Stimulated activated naive B cell treated with anti-CD40 and anti-IgM and Interleukin-4, amounts not matched to agents 10 μg/mL and 1 μg/mL and 100 μg/mL, for 72 hours (primary cell): Measurements from ENCODE around the gene PHGDH.

Experiments used
- ATAC-seq, 2 donors: fragments of 150-1000 bp; cut with Tn5 transposase; replicated peaks; 2 replicates each; pipeline ENCODE4 v1.10.0; 2021; ENCODE audit warnings: moderate library complexity in 1 of 2
- DNase-seq: peaks from one replicate; pipeline ENCODE4 v3.0.0; 2021
- H3K27ac Mint-ChIP-seq: one replicate; pipeline ENCODE4 v1.8.0; 2022; ENCODE audit warnings: mild to moderate bottlenecking, mixed read lengths
- H3K27me3 Mint-ChIP-seq, 2 donors: one replicate each; pipeline ENCODE4 v1.8.0; 2022; ENCODE audit warnings: mixed read lengths in 2 of 2
- H3K36me3 Mint-ChIP-seq, 2 donors: one replicate each; pipeline ENCODE4 v1.8.0; 2022; ENCODE audit warnings: mixed read lengths in 2 of 2, mild to moderate bottlenecking in 1 of 2
- H3K4me1 Mint-ChIP-seq, 2 donors: one replicate each; pipeline ENCODE4 v1.8.0; 2022; ENCODE audit warnings: mixed read lengths in 2 of 2, mild to moderate bottlenecking in 1 of 2
- H3K4me3 Mint-ChIP-seq, 2 donors: one replicate each; pipeline ENCODE4 v1.8.0; 2022; ENCODE audit warnings: mild to moderate bottlenecking in 2 of 2, mixed read lengths in 2 of 2, moderate library complexity in 1 of 2
- H3K9me3 Mint-ChIP-seq, 2 donors: one replicate each; pipeline ENCODE4 v1.8.0; 2022; ENCODE audit warnings: mixed read lengths in 2 of 2, mild to moderate bottlenecking in 1 of 2

PHGDH gene

GRCh38 chr1:119787776-119788175, 76.0 kb downstream of the PHGDH start:
- no peak overlapping the region for H3K4me3 Mint-ChIP-seq
- no peaks in the 10 kb centered on the region for H3K36me3 Mint-ChIP-seq
- peaks cover 6 to 10% of the 10 kb centered on the region in 2 donors for H3K4me1 Mint-ChIP-seq
- DNase-seq: no peak
- peaks cover 17 to 22% of the 10 kb centered on the region in 2 donors for H3K27me3 Mint-ChIP-seq
- ATAC-seq: no peak
- H3K9me3 Mint-ChIP-seq: no peaks in the 10 kb centered on the region
- H3K27ac Mint-ChIP-seq: no peak overlapping the region

DNA sequence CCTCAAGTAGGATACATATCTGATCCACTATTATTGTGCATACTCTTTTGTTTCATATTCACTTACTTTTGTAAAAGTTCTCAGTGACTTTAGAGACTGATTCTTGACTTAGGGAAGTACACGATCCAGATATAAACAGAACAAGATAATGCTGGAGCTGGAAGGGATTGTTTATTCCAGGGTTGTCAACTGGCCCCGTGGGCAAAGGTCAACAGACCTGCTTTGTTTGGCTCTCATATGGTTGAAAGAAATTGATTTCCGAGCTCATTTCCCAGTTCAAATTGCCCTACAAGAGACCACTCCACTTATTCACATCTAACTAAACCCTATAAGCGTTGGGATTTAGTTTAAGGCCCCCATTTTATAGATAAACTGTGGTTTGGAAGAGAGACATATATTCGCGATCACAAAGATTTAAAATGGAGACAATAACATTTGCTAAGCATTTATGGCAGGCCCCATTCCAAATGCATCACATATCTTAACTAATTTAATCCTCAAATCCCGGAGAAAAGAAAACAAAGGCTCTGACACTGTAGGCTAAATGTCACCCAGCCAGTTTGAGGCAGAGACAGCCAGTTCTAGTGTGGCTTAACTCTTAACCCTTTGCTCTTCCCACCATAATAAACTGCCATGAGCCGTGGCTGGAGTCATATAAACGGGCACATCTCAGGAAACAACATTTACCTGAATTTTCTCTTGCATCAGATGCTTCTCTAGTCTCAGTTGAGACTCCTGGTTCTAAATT, 78.9 kb downstream of the PHGDH start:
- Mint-ChIP-seq H3K4me1 (peaks cover 6 to 10% of the 10 kb centered on the region in 2 donors), H3K27ac (no peak overlapping the region)

DNA sequence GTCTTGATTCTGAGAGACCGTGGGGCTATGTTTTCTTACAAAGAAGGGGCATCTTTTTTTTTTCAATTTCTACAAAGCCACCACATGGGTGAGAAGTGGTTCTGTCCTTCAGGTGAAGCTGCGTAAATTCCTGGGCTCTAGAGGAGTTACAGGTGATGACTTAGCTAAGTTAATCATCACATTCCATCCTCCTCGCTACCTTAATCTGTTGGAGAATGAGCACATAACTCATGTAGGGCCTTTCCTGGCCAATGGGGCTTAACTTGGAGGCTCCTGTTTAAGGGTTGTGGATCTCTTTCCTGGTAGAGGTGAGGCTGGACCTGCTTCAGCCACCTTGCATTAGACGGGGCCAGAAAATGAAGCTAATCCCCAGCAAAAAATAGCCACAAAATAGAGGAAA, 79.6 kb downstream of the PHGDH start:
- Mint-ChIP-seq H3K27ac (no peak overlapping the region), H3K4me1 (peaks cover 2 to 4% of the 10 kb centered on the region in 2 donors), H3K4me3 (no peak overlapping the region), H3K36me3 (no peaks in the 10 kb centered on the region), H3K9me3 (no peaks in the 10 kb centered on the region), H3K27me3 (peaks cover 9 to 22% of the 10 kb centered on the region in 2 donors)
- ATAC-seq (no peak), DNase-seq (no peak)

More for the DNA sequence above, 78.9 kb downstream of the PHGDH start:
- DNase-seq (no peak), ATAC-seq (no peak)
- H3K9me3 Mint-ChIP-seq: no peaks in the 10 kb centered on the region
- no peak overlapping the region for H3K4me3 Mint-ChIP-seq
- no peaks in the 10 kb centered on the region for H3K36me3 Mint-ChIP-seq
- H3K27me3 Mint-ChIP-seq: peaks cover 9 to 22% of the 10 kb centered on the region in 2 donors
